ENCODE results near the gene NPAS3.

The NPAS3 gene

GRCh38 chr14:33606591-33606990 lies 667.9 kb downstream of the NPAS3 start:
- no peak overlapping the region for H3K4me3 Mint-ChIP-seq
- no peak overlapping the region for H3K27ac Mint-ChIP-seq
- no peak for DNase-seq
- no peak for ATAC-seq (replicated peaks)
- H3K4me1 Mint-ChIP-seq (ENCODE audit: low read depth in 2 of 2), result no peaks in the 10 kb centered on the region
- no peaks in the 10 kb centered on the region for H3K36me3 Mint-ChIP-seq (ENCODE audit: insufficient read depth)
- H3K27me3 Mint-ChIP-seq, result no peaks in the 10 kb centered on the region
- peaks cover 5 to 10% of the 10 kb centered on the region in 2 donors for H3K9me3 Mint-ChIP-seq

GRCh38 chr14:33609582-33609981 lies 670.9 kb downstream of the NPAS3 start:
- no peaks in the 10 kb centered on the region for H3K4me1 Mint-ChIP-seq (ENCODE audit: low read depth in 2 of 2)

GRCh38 chr14:33610121-33610520 lies 671.4 kb downstream of the NPAS3 start:
- no peak overlapping the region for H3K27ac Mint-ChIP-seq

More at GRCh38 chr14:33609582-33609981, 670.9 kb downstream of the NPAS3 start:
- DNase-seq (no peak), ATAC-seq (replicated peaks) (no peak)
- no peaks in the 10 kb centered on the region for H3K27me3 Mint-ChIP-seq
- H3K27ac Mint-ChIP-seq, result no peak overlapping the region
- H3K9me3 Mint-ChIP-seq, result peaks cover 0 to 12% of the 10 kb centered on the region in 2 donors
- no peak overlapping the region for H3K4me3 Mint-ChIP-seq
- H3K36me3 Mint-ChIP-seq (ENCODE audit: insufficient read depth), result no peaks in the 10 kb centered on the region

GRCh38 chr14:33611405-33612196 lies 672.9 kb downstream of the NPAS3 start:
- Mint-ChIP-seq H3K4me1 (ENCODE audit: low read depth in 2 of 2) (no peaks in the 10 kb centered on the region), H3K4me3 (no peak overlapping the region), H3K27ac (no peak overlapping the region), H3K36me3 (ENCODE audit: insufficient read depth) (no peaks in the 10 kb centered on the region), H3K9me3 (peaks cover 5 to 19% of the 10 kb centered on the region in 2 donors), H3K27me3 (no peaks in the 10 kb centered on the region)
- ATAC-seq (replicated peaks) (no peak), DNase-seq (no peak)

More at GRCh38 chr14:33610121-33610520, 671.4 kb downstream of the NPAS3 start:
- no peak for ATAC-seq (replicated peaks)
- Mint-ChIP-seq H3K36me3 (ENCODE audit: insufficient read depth) (no peaks in the 10 kb centered on the region), H3K9me3 (peaks cover 4 to 17% of the 10 kb centered on the region in 2 donors), H3K27me3 (no peaks in the 10 kb centered on the region), H3K4me1 (ENCODE audit: low read depth in 2 of 2) (no peaks in the 10 kb centered on the region), H3K4me3 (no peak overlapping the region)
- DNase-seq, result no peak

- Mint-ChIP-seq H3K4me1 (ENCODE audit: low read depth in 2 of 2) (no peaks in the 10 kb centered on the region), H3K9me3 (peaks cover 6 to 19% of the 10 kb centered on the region in 2 donors), H3K27me3 (no peaks in the 10 kb centered on the region), H3K4me3 (no peak overlapping the region), H3K27ac (no peak overlapping the region), H3K36me3 (ENCODE audit: insufficient read depth) (no peaks in the 10 kb centered on the region)
- DNase-seq (no peak), ATAC-seq (replicated peaks) (no peak)
These were observed 673.5 kb downstream of the NPAS3 start for GRCh38 chr14:33612197-33612505.

GRCh38 chr14:33617154-33617553 lies 678.5 kb downstream of the NPAS3 start:
- Mint-ChIP-seq H3K4me3 (no peak overlapping the region), H3K27me3 (no peaks in the 10 kb centered on the region), H3K36me3 (ENCODE audit: insufficient read depth) (no peaks in the 10 kb centered on the region), H3K9me3 (peaks cover 10 to 19% of the 10 kb centered on the region in 2 donors), H3K27ac (no peak overlapping the region), H3K4me1 (ENCODE audit: low read depth in 2 of 2) (no peaks in the 10 kb centered on the region)
- no peak for DNase-seq
- ATAC-seq (replicated peaks), result no peak

- Mint-ChIP-seq H3K4me1 (ENCODE audit: low read depth in 2 of 2) (no peaks in the 10 kb centered on the region), H3K27ac (no peak overlapping the region), H3K36me3 (ENCODE audit: insufficient read depth) (no peaks in the 10 kb centered on the region), H3K9me3 (peaks cover 10 to 15% of the 10 kb centered on the region in 2 donors), H3K27me3 (no peaks in the 10 kb centered on the region), H3K4me3 (no peak overlapping the region)
- DNase-seq (no peak), ATAC-seq (replicated peaks) (no peak)
These were observed 679.9 kb downstream of the NPAS3 start for GRCh38 chr14:33618361-33619105.

- ATAC-seq (replicated peaks), result no peak
These were observed 683.8 kb downstream of the NPAS3 start for GRCh38 chr14:33622496-33622895.

GRCh38 chr14:33629792-33630191 lies 691.1 kb downstream of the NPAS3 start:
- H3K27me3 Mint-ChIP-seq, result no peaks in the 10 kb centered on the region
- no peaks in the 10 kb centered on the region for H3K4me1 Mint-ChIP-seq (ENCODE audit: low read depth in 2 of 2)
- H3K36me3 Mint-ChIP-seq (ENCODE audit: insufficient read depth), result no peaks in the 10 kb centered on the region
- no peak overlapping the region for H3K4me3 Mint-ChIP-seq
- peaks cover 0 to 2% of the 10 kb centered on the region in 2 donors for H3K9me3 Mint-ChIP-seq
- no peak overlapping the region for H3K27ac Mint-ChIP-seq
- DNase-seq, result no peak
- no peak for ATAC-seq (replicated peaks)

More at GRCh38 chr14:33622496-33622895, 683.8 kb downstream of the NPAS3 start:
- Mint-ChIP-seq H3K4me1 (ENCODE audit: low read depth in 2 of 2) (no peaks in the 10 kb centered on the region), H3K9me3 (peaks cover 0 to 2% of the 10 kb centered on the region in 2 donors), H3K27ac (no peak overlapping the region), H3K36me3 (ENCODE audit: insufficient read depth) (no peaks in the 10 kb centered on the region), H3K27me3 (no peaks in the 10 kb centered on the region), H3K4me3 (no peak overlapping the region)
- DNase-seq, result no peak

- Mint-ChIP-seq H3K27ac (no peak overlapping the region), H3K9me3 (peaks cover 0 to 9% of the 10 kb centered on the region in 2 donors), H3K36me3 (ENCODE audit: insufficient read depth) (no peaks in the 10 kb centered on the region), H3K27me3 (no peaks in the 10 kb centered on the region), H3K4me1 (ENCODE audit: low read depth in 2 of 2) (no peaks in the 10 kb centered on the region), H3K4me3 (no peak overlapping the region)
- ATAC-seq (replicated peaks) (no peak), DNase-seq (no peak)
These were observed 692.3 kb downstream of the NPAS3 start for GRCh38 chr14:33631021-33631420.

- no peaks in the 10 kb centered on the region for H3K36me3 Mint-ChIP-seq (ENCODE audit: insufficient read depth)
- no peak overlapping the region for H3K4me3 Mint-ChIP-seq
- no peaks in the 10 kb centered on the region for H3K4me1 Mint-ChIP-seq (ENCODE audit: low read depth in 2 of 2)
- no peak for ATAC-seq (replicated peaks)
- no peak overlapping the region for H3K27ac Mint-ChIP-seq
- peaks cover 0 to 9% of the 10 kb centered on the region in 2 donors for H3K9me3 Mint-ChIP-seq
- H3K27me3 Mint-ChIP-seq, result no peaks in the 10 kb centered on the region
- DNase-seq, result no peak
These were observed 692.8 kb downstream of the NPAS3 start for GRCh38 chr14:33631441-33631840.

GRCh38 chr14:33634631-33635030 lies 696.0 kb downstream of the NPAS3 start:
- no peak for DNase-seq
- no peak overlapping the region for H3K4me3 Mint-ChIP-seq
- no peaks in the 10 kb centered on the region for H3K36me3 Mint-ChIP-seq (ENCODE audit: insufficient read depth)
- H3K27ac Mint-ChIP-seq, result no peak overlapping the region
- H3K27me3 Mint-ChIP-seq, result no peaks in the 10 kb centered on the region
- H3K9me3 Mint-ChIP-seq, result peaks cover 0 to 9% of the 10 kb centered on the region in 2 donors
- H3K4me1 Mint-ChIP-seq (ENCODE audit: low read depth in 2 of 2), result no peaks in the 10 kb centered on the region
- no peak for ATAC-seq (replicated peaks)

- DNase-seq (no peak), ATAC-seq (replicated peaks) (no peak)
- no peaks in the 10 kb centered on the region for H3K27me3 Mint-ChIP-seq
- no peak overlapping the region for H3K27ac Mint-ChIP-seq
- H3K4me3 Mint-ChIP-seq, result no peak overlapping the region
- H3K36me3 Mint-ChIP-seq (ENCODE audit: insufficient read depth), result no peaks in the 10 kb centered on the region
- H3K9me3 Mint-ChIP-seq, result peaks cover 0 to 9% of the 10 kb centered on the region in 2 donors
- no peaks in the 10 kb centered on the region for H3K4me1 Mint-ChIP-seq (ENCODE audit: low read depth in 2 of 2)
These were observed 698.0 kb downstream of the NPAS3 start for GRCh38 chr14:33636716-33637115.

- H3K27me3 Mint-ChIP-seq, result no peaks in the 10 kb centered on the region
- DNase-seq, result no peak
- ATAC-seq (replicated peaks), result no peak
- no peaks in the 10 kb centered on the region for H3K36me3 Mint-ChIP-seq (ENCODE audit: insufficient read depth)
- peaks cover 2 to 6% of the 10 kb centered on the region in 2 donors for H3K9me3 Mint-ChIP-seq
- H3K4me1 Mint-ChIP-seq (ENCODE audit: low read depth in 2 of 2), result no peaks in the 10 kb centered on the region
- H3K4me3 Mint-ChIP-seq, result no peak overlapping the region
- H3K27ac Mint-ChIP-seq, result no peak overlapping the region
These were observed 703.4 kb downstream of the NPAS3 start for GRCh38 chr14:33642080-33642479.
